HG02763 (cell line): ENCODE results near the gene SYTL5.

Experiments used
- ATAC-seq: cut with Tn5 transposase; IDR thresholded peaks from one replicate; pipeline ENCODE4 v1.9.1; 2021; ENCODE audit warnings: mild to moderate bottlenecking, moderate library complexity; ENCODE audit not compliant: unreplicated experiment

The SYTL5 gene

DNA sequence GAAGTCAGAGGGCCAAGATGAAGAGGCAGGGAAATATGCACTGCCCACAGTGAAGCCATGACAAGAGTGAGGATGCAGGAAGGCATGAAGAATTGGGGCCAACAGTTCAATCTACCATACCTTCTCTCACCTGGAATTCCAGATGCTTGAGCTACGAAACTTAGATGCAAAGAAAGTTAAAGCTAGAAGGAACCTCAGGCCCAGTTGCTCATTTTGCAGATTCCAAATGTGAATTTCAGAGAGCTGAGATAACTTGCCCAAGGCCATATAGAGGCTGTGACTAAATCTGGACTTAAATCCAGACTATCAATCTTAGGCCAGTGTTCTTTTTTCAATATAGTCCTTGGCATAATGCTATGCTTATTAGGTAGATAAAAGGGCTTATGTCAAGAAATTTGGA lies 121.6 kb downstream of the SYTL5 start:
- ATAC-seq = no peak

DNA sequence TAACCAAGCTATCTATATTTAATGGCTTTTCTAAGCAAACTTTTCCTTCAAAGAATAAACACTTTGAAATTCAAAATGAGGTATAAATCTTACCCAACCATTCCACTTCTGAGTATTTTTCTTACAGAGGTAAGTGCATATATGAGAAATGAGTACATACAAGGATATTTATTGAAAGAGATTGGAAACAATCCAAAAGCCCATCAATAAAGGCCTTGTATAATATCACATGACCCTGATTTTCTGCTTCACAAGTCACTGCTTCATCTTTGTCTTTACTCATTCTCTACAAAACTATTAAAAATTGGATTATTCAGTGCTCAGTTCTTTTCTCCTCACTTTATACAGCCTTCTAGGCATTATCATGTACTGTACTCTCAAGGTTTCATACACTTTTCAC lies 123.0 kb downstream of the SYTL5 start:
- no peak for ATAC-seq

DNA sequence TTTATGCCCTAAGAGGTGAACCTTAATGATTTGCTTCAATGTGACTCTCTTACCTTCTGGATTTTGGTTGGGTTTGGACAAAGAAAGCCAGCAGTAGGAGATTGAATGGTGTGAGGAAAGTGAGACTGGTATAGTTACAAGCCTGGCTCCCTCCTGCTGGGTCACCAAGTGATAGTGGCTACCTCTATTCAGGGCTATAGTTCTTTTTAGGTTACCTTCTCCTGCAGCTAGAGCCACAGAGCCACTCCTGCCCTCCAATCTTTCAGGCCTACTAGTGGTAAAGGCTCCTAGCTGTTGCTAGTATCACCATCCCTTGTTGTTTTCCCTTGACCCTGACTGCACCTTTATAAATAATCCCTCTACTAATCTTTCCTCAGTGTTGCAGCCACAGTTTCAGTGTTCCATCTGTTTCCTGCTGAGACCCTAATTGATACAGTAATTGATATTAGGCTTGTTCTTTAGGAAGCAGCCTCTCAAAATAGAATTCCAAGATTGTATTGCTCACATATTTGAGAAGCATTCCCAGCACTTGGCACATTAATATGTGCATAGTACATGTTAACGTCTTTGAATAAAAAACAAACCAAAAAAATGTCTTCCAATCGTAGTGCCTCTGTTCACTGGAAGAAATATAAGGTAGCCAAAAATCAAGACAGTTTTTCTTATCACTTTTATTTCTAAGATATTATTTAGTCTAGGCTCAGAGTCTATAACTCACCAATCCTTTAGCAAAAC lies 132.0 kb downstream of the SYTL5 start:
- ATAC-seq = no peak

DNA sequence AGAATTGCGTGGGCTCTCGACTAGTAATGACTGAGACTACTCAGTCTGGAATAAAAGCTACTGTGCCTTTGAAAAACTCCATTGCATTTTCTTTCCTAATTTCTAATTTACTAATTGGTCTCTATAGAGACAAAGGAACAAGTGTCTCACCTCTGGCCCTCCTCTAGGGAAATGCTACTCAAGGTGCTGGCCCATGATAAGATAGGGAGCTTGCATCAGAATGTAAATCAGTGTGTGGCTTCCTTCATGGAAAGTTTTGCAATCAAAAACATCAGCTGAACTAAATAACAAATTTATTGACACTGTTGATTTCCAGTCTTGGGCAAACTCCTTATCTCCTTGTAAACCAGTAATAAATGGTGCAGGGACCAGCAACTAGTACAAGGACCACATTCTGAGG lies 132.5 kb downstream of the SYTL5 start:
- no peak for ATAC-seq

DNA sequence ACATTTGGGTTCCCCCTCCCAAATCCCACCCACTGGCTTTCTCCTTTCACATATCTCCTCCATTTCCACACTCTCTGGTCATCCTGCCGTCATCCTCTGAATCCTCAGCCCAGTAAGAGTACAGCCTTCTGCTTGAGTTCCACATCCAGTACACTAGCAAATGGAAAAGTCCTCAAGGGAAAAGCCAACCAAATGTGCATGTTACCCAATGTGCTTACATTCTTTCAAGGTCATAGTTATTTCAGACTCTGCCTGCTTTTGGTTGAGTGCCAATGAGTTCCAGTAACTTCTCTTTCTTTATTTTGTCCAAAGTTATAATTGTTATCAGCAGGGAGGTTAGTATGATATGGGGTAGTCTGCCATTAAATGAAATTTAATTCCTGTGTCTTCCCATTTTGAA lies 136.3 kb downstream of the SYTL5 start:
- no peak for ATAC-seq

DNA sequence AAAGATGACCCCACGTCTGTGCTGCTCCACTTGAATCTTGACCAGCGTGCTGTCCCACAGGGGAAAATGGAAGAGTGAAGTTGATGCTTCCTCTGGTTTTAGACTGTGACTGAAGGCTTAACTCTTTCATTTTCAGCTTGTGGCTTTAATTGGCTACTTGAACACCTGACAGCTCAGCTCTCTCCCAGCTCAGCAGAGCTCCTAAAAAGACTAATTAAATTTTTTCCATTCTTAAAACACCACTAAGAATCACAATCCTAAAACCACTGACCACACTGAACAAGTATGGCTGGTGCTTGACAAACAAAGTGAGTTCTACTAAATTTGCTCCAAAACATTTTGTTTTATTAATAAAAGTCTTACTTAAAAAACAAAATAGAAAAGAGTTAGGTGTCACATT lies 142.7 kb downstream of the SYTL5 start:
- ATAC-seq = no peak

DNA sequence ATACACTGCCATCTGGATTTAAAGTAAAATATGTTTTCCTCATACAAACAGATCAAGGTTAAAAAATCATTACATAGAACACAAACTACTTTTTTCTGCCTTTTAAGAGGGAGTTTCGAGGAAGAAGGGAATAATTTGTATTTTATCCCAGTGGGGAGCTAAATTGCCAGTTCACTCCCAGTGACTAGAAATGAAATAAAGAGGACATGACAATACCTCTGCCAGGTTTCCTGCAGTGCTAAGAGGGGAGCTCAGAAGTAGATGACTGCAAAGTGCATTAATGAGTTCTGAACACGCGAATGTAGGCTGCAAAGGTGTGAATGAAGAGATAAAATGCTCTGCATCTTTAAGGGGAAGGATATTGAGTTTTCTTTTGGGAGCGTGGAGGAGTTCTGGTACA lies 144.6 kb downstream of the SYTL5 start:
- no peak for ATAC-seq

DNA sequence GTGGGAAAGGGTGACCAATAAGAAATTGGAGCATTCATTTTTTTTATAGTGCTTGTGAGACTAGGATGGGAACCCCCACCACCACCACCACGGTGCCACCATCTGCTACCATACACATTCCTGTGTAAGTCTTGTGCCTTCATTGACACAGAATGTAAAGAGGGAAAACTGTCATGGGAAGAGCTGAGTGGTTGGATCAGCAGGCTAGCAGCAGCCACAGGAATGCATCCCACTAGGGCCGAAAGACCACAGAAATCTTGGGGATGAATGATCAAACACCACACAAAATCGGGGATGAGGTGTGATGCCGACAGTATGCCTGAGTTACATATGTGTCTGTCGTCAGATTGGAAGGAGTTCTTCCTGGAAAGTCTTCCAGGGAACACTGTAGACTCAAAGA lies 145.1 kb downstream of the SYTL5 start:
- ATAC-seq = no peak

DNA sequence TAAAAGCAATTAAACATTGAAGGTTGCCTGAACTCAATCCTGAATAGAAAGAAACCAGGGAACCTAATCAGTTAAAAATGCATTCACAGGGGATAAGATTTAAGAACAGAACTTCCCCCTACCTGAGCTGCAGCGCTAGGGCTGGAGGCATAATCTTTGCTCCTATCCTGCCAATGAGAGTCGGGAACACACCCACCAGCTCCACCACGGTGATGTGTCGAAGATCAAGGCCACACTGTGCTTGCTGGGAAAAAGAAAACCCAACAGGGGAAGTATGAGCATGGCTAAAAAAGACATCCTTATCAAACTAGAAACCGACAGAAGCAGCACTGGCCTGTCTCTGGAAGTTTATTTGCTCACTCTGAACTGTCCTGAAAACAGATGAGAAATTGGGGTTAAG lies 148.0 kb downstream of the SYTL5 start:
- no peak for ATAC-seq

DNA sequence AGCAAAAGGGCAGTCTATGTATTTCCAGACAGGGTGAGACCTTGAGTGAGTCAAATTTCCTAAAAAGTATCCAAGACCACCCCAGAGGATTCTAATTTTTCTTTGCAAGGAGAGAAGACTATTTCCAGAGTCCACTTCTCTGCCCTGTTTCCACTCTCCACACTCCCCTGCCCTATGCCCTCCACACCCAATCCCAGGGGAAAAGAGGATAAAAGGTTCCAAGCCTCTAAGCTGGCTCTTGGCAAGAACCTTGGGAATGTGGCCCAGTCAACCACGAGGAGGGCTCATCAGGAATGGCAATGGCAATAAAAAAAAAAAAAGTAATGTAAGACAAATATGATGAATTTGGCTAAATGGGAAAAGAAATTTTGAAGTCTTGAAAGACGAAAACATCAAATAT lies 148.5 kb downstream of the SYTL5 start:
- no peak for ATAC-seq

DNA sequence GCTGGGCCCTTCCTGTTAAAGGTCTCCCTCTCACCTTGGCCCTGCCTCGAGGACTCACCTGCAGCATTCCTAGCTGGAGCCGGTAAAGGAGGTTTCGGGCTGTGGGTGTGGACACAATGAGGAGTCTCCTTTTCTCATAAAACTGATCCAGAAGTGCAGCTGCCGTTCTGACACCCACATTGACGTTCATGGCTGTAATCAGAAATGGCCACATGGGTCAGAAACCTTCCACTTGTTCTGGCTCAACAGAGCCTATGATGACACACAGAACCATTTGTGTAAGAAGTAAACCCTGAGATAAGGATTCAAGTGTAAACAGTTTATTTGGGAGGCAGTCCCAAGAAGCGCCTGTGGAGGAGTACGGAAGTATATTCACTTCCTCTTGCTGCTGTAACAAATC lies 150.5 kb downstream of the SYTL5 start:
- no peak for ATAC-seq

DNA sequence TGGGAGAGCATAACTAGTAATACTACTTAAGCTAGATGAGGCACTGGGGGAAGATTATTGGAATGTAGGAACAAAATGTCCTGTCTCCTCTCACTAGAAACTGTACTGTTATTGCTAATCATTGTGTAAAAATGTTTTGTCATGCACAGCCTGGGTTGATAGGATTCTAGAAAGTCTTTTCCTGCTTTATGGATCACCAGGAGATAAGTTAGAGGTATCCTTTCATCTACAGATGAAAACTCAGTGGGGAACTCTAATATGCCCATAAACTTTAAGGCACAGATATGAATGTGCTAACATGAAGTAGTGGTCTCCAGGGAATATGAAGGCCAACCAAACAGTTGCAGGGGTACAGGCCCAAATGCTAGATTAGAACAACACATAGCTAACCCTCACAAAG lies 156.8 kb downstream of the SYTL5 start:
- ATAC-seq = no peak

DNA sequence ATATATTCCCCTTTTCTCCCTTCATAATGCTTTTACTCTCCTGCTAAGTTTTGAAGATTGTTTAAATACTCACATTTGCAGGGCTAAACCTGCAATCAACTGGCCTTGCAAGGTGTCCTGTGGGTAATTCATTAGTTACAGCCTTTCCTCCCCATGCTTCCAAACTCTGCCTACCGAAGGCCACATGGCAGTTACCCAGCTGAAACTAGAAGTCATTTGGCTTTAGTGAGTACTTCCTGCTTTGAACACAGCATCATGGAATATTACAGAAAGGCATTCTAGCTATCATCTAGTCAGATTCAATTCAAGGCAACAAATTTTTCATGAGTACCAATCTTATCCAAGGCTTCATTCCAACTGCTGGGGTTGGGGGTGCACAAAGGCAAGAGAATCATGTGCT lies 158.7 kb downstream of the SYTL5 start:
- no peak for ATAC-seq

DNA sequence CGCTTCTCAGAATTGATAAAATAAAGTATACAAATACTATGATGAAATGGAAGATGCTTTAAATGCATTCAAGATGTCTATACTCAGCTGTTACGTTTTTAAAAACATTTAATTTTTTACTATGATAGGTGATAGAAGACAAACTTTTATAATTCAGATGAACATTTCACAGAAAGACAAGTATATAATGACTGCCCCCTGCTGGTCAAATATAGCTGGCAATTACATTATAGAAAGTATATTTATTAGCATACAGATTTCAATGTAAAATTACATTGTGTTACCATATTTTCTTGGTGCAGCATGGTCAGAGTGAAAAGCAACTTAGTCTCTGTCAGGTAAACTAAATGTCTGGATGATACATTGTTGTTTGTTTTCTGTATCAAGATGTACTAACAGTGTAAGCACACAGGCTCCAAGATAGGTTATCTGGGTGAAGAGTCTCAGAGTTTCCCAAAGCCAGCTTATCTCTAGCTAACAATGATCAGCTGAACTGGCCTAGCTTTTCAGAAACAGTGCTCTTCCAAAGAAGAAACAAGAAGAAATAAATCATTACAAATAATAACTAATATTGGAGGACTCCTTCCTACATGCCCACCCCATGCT lies 160.2 kb downstream of the SYTL5 start:
- no peak for ATAC-seq

DNA sequence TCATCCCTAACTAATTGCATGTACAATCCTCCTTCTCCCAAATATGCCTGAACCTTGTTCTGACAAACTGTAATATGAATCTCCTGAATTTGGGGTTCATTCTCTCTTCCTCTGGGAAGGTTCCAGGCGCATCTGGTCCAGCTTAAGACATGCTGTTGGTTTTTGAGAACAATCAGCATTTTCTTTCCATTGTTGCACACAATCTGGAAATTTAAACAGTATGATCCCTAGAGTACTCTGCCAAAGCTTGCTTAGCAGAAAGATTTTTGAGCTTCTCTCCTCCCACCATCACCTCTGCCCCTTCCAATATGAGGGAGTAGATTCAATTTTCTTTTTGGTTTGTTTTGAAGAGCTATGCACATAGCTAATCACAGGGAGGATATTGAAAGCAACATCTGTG lies 164.2 kb downstream of the SYTL5 start:
- ATAC-seq = no peak

DNA sequence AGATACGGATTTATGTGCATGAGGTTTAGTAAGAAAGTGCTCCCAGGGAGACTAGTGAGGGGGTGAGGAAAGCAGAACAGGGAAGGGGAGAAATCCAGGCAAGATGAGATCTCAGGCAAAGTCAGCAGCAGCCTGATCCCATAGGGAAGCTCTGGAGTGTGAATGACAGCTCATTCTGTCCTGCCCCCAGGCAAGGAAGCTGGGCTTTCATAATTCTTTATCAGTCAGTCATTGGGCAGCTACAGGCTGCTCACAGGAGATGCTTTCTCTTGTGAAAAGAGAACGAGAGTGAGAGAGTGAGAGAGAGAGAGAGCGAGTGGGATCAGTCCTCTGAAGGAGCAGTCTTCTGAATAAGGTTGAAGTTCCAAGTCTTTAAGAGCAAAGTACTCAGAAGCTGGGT lies 166.2 kb downstream of the SYTL5 start:
- ATAC-seq = no peak

DNA sequence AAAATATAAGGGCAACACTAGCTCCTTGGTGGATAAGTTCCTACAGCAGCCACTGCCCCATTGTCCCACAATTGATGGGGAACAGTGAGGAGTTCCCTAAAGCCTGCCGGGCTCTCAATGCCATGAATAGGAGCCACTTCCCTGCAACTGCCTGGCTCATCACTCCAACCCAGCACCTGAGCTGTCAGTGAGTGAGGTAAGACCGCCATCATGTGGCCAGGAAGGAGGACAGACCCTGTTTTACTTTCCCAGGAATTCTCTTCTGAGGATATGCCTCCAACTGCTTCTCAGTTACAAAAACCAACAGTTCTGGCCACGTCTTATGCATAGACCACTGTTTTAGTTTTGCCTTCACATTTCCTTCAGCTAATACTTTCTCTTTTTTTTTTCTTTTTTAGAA lies 168.8 kb downstream of the SYTL5 start:
- ATAC-seq = no peak

DNA sequence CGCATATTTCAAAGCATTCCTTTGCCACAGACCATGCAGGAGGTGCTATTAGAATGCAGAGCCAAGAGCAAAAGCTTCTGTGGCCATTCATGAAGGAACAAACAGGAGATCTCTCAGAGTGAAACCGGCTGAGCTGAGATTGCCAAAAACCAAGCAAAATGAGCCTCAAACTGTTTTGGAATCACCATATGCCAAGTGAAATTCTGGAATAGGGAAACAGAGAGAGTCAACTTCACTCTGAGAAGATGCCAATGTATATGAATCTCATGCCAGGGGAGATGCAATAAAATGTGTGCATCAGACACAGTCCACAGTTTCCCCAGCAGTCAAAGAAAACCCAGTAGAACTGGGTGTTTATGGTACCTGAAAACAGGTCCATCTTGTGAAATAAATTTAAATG lies 172.0 kb downstream of the SYTL5 start:
- ATAC-seq = no peak
